HCT116 (cell line): ENCODE data around the gene CDKAL1. TPM values are rescaled to one million over a fixed set of nuclear protein-coding genes. Genes with fewer than 3 reads are reported as not detected.

Experiments
- ATAC-seq: fragments of 200-7000 bp; cut with Tn5 transposase; 2 replicates; pipeline ENCODE4 v1.9.1; 2020; ENCODE audit warnings: mild to moderate bottlenecking, moderate library complexity
- BruUV-seq: library from RNA; stranded (reverse); fragments of 400-500 nt; replicated peaks from 2 replicates; lab custom pipeline; 2021; lab: Mats Ljungman, UMichigan
- CTCF ChIA-PET: fragments of 300-600 bp; sonication (Branson Sonifier 250); formaldehyde crosslinking; loops from one replicate; lab custom pipeline; 2021; ENCODE audit warnings: antibody characterized with exemption; lab: Charles Lee
- POLR2A ChIA-PET: fragments of 300-600, 350-600 bp; sonication (Branson Sonifier 250); formaldehyde crosslinking; loops from one replicate; lab custom pipeline; 2021; ENCODE audit warnings: antibody characterized with exemption; lab: Charles Lee
- RAD21 ChIA-PET, 2 experiments: fragments of 300-600 bp; sonication (Branson Sonifier 250); formaldehyde crosslinking; loops; one replicate each; lab custom pipeline; 2023; ENCODE audit warnings: low total read pairs in 2 of 2; ENCODE audit not compliant: uncharacterized antibody in 2 of 2, unreplicated experiment in 2 of 2, low non-redundant PET in 1 of 2; lab: Charles Lee
- DNase-seq: peaks from one replicate; pipeline ENCODE4 v3.0.0-alpha.2; 2010; ENCODE audit warnings: low read depth, low spot score
- H2AFZ ChIP-seq: fragments of 200-600 bp; shearing (Covaris generic), sonication (generic); 2 replicates; pipeline ENCODE4 v1.6.1; 2017; ENCODE audit warnings: low read depth, mixed run types, mixed read lengths, antibody characterized with exemption, low read length; ENCODE audit not compliant: poor library complexity, severe bottlenecking
- H3K27ac ChIP-seq: 2 replicates; pipeline ENCODE4 v1.5.1; 2012; ENCODE audit warnings: low read depth, low read length
- H3K27me3 ChIP-seq: fragments of 200-600 bp; sonication (generic); 2 replicates; pipeline ENCODE4 v1.6.1; 2016; ENCODE audit warnings: mixed run types, low read length, mixed read lengths; ENCODE audit not compliant: insufficient read depth
- H3K36me3 ChIP-seq, 2 experiments: fragments of 200-500 bp in 1 of 2; fragments of 200-600 bp in 1 of 2; sonication (Bioruptor generic) in 1 of 2; sonication (generic) in 1 of 2; 2 replicates each; pipeline versions ENCODE4 v1.5.1 to v1.6.1; 2014 to 2016; ENCODE audit warnings: low read length in 2 of 2, inconsistent platforms in 1 of 2, mixed read lengths in 1 of 2, mixed run types in 1 of 2; ENCODE audit not compliant: insufficient read depth in 2 of 2, control insufficient read depth in 1 of 2
- H3K4me1 ChIP-seq, 2 experiments: fragments of 200-600 bp in 1 of 2; sonication (generic) in 1 of 2; 2 replicates each; pipeline versions ENCODE4 v1.5.1 to v1.6.1; 2012 to 2017; ENCODE audit warnings: low read length in 2 of 2, inconsistent platforms in 1 of 2, mild to moderate bottlenecking in 1 of 2, mixed read lengths in 1 of 2, mixed run types in 1 of 2, moderate library complexity in 1 of 2; ENCODE audit not compliant: insufficient read depth in 2 of 2, control insufficient read depth in 1 of 2
- H3K4me2 ChIP-seq: fragments of 200-600 bp; sonication (generic); 2 replicates; pipeline ENCODE4 v1.6.1; 2017; ENCODE audit warnings: mixed run types, low read length, mixed read lengths
- H3K4me3 ChIP-seq, 2 experiments: fragments of 200-600 bp in 1 of 2; sonication (generic) in 1 of 2; replicated peaks in 1 of 2; 2 replicates each; pipeline ENCODE4 v1.5.1; 2011 to 2016; ENCODE audit warnings: low read length in 2 of 2, control low read depth in 1 of 2, low read depth in 1 of 2, mild to moderate bottlenecking in 1 of 2, mixed read lengths in 1 of 2, mixed run types in 1 of 2
- H3K79me2 ChIP-seq: fragments of 200-600 bp; sonication (generic); 2 replicates; pipeline ENCODE4 v1.6.1; 2017; ENCODE audit warnings: mild to moderate bottlenecking, mixed run types, low read length, moderate library complexity, mixed read lengths; ENCODE audit not compliant: insufficient read depth
- H3K9ac ChIP-seq: fragments of 200-600 bp; sonication (generic); 2 replicates; pipeline ENCODE4 v1.6.1; 2016; ENCODE audit warnings: low read length, mixed read lengths
- H3K9me2 ChIP-seq: fragments of 200-600 bp; sonication (generic), shearing (Covaris generic); 2 replicates; pipeline ENCODE4 v1.6.1; 2017; ENCODE audit warnings: mixed run types, mild to moderate bottlenecking, moderate library complexity; ENCODE audit not compliant: insufficient read depth
- H3K9me3 ChIP-seq, 2 experiments: fragments of 200-500 bp in 1 of 2; fragments of 200-600 bp in 1 of 2; sonication (Bioruptor generic) in 1 of 2; sonication (generic) in 1 of 2; 2 replicates each; pipeline ENCODE4 v1.6.1; 2014 to 2017; ENCODE audit warnings: low read length in 2 of 2, mixed read lengths in 2 of 2, inconsistent platforms in 1 of 2, low read depth in 1 of 2, mild to moderate bottlenecking in 1 of 2, mixed run types in 1 of 2, moderate library complexity in 1 of 2; ENCODE audit not compliant: control insufficient read depth in 1 of 2, insufficient read depth in 1 of 2
- H4K20me1 ChIP-seq: fragments of 200-600 bp; sonication (generic), shearing (Covaris generic); 2 replicates; pipeline ENCODE4 v1.6.1; 2017; ENCODE audit warnings: mixed run types, mild to moderate bottlenecking, moderate library complexity; ENCODE audit not compliant: insufficient read depth
- EGR1 ChIP-seq: IDR thresholded peaks from 2 replicates; pipeline ENCODE4 v1.6.1; 2012; ENCODE audit warnings: low read depth
- ELF1 ChIP-seq: IDR thresholded peaks from 2 replicates; pipeline ENCODE4 v1.6.1; 2012; ENCODE audit warnings: low read depth, borderline replicate concordance
- EZH2phosphoT487 ChIP-seq: fragments of 200-600 bp; IDR thresholded peaks from 2 replicates; pipeline ENCODE4 v1.6.1; 2018; ENCODE audit warnings: antibody characterized with exemption, borderline replicate concordance
- FOSL1 ChIP-seq: IDR thresholded peaks from 2 replicates; pipeline ENCODE4 v1.6.1; 2012; ENCODE audit warnings: low read depth
- SIN3A ChIP-seq: IDR thresholded peaks from 2 replicates; pipeline ENCODE4 v1.6.1; 2012; ENCODE audit warnings: low read depth
- SP1 ChIP-seq: IDR thresholded peaks from 2 replicates; pipeline ENCODE4 v1.6.1; 2012; ENCODE audit warnings: low read depth
- SRF ChIP-seq: IDR thresholded peaks from 2 replicates; pipeline ENCODE4 v1.6.1; 2012; ENCODE audit warnings: low read depth
- YY1 ChIP-seq: IDR thresholded peaks from 2 replicates; pipeline ENCODE4 v1.6.1; 2011; ENCODE audit warnings: low read length, low read depth, moderate library complexity, mild to moderate bottlenecking; ENCODE audit not compliant: insufficient replicate concordance; ENCODE audit errors: extremely low read depth
- ZFX ChIP-seq: fragments of 450-650 bp; IDR thresholded peaks from 2 replicates; pipeline ENCODE4 v1.6.1; 2017
- ZNF274 ChIP-seq: fragments of 200-500 bp; sonication (Bioruptor generic); IDR thresholded peaks from 2 replicates; pipeline ENCODE4 v1.6.1; 2014; ENCODE audit warnings: mild to moderate bottlenecking, low read depth, low read length, inconsistent platforms
- intact Hi-C: fragments of 100-400 bp; cut with micrococcal nuclease; formaldehyde crosslinking; loops from 2 replicates; pipeline ENCODE4 v1.10.0; 2022
- total RNA-seq: library from RNA; stranded (reverse); gene quantifications from one replicate; pipeline ENCODE4 v1.2.1, GENCODE V29; 2021; ENCODE audit not compliant: unreplicated experiment
- TF ChIP-seq, protein P1 (sequence below), 3 experiments: fragments of 200-600 bp in 1 of 3; sonication (generic) in 1 of 3; IDR thresholded peaks in 2 of 3; conservative IDR thresholded peaks in 1 of 3; 2 replicates each; pipeline ENCODE4 v1.5.1; 2012 to 2017; ENCODE audit warnings: low read depth in 2 of 3, low read length in 2 of 3, antibody characterized with exemption in 1 of 3, borderline replicate concordance in 1 of 3, control low read depth in 1 of 3, mild to moderate bottlenecking in 1 of 3, mixed read lengths in 1 of 3, mixed run types in 1 of 3, moderate library complexity in 1 of 3; ENCODE audit not compliant: insufficient read depth in 1 of 3
- TF ChIP-seq, protein P2 (sequence below): IDR thresholded peaks from 2 replicates; pipeline ENCODE4 v1.6.1; 2012; ENCODE audit warnings: low read depth
- TF ChIP-seq, protein P3 (sequence below): IDR thresholded peaks from 2 replicates; pipeline ENCODE4 v1.6.1; 2012
- TF ChIP-seq, protein P4 (sequence below): IDR thresholded peaks from 2 replicates; pipeline ENCODE4 v1.6.1; 2012

The CDKAL1 gene
- total RNA-seq, 1 experiment from 2014 or later = 14.9 TPM

DNA sequence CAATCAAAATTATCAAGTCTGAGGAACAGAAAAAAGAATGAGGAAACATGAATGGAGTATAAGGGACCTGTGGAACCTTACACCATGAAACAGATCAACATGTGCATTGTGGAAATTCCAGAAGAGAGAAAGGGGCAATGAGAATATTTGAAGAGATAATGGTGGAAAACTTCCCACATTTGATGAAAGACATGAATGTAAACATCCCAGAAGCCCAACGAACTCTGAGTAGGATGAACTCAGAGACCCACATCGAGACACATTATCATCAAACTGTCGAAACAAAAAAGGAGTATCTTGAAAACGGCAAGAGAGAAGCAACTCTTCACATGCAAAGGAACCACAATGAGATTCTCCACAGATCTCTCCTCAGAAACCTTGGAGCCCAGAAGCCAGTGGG lies 371.1 kb downstream of the CDKAL1 start:
- POLR2A ChIA-PET = no interaction called here
- RAD21 ChIA-PET = no interaction called here
- H3K4me2 ChIP-seq = no peak overlapping the region
- H3K4me3 ChIP-seq = no peak overlapping the region
- no peak for ATAC-seq
- CTCF ChIA-PET = no interaction called here
- no peaks in the 10 kb centered on the region for H3K27me3 ChIP-seq
- no peak overlapping the region for H2AFZ ChIP-seq
- H3K9ac ChIP-seq = no peak overlapping the region
- intact Hi-C loops = no loop called here
- no peaks in the 10 kb centered on the region for H3K79me2 ChIP-seq
- no peaks in the 10 kb centered on the region for H4K20me1 ChIP-seq
- no peaks in the 10 kb centered on the region for H3K9me2 ChIP-seq
- DNase-seq = no peak
- no peaks in the 10 kb centered on the region for H3K4me1 ChIP-seq
- TF ChIP-seq FOSL1 (no peak), SP1 (no peak)
- TF ChIP-seq, all 23 proteins: peak for 0
- Histone ChIP-seq H3K27ac (no peak overlapping the region), H3K36me3 (no peaks in the 10 kb centered on the region), H3K9me3 (no peaks in the 10 kb centered on the region)
- BruUV-seq = no TSS peak

DNA sequence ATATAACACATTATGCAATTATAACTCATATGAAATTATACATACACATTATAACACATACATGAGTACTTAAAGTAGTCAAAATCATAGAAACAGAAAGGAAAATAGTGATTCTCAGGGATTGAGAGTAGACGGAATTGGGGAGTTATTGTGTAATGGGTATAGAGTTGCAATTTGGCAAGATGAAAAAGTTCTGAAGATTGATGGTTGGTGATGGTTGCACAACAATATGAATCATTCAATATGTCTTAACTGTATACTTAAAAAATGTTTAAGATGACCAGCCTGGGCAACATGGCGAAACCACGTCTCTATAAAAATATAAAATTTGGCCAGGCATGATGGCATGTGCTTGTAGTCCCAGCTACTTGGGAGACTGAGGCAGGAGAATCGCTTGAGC lies 372.7 kb downstream of the CDKAL1 start:
- Histone ChIP-seq H3K9me3 (no peaks in the 10 kb centered on the region), H3K4me1 (no peaks in the 10 kb centered on the region), H3K4me3 (no peak overlapping the region), H3K36me3 (no peaks in the 10 kb centered on the region), H3K9ac (no peak overlapping the region), H4K20me1 (no peaks in the 10 kb centered on the region), H3K27me3 (no peaks in the 10 kb centered on the region), H3K9me2 (no peaks in the 10 kb centered on the region), H2AFZ (no peak overlapping the region), H3K4me2 (no peak overlapping the region), H3K79me2 (no peaks in the 10 kb centered on the region), H3K27ac (no peak overlapping the region)
- BruUV-seq = no TSS peak
- ChIA-PET CTCF (no interaction called here), POLR2A (no interaction called here), RAD21 (no interaction called here)
- intact Hi-C loops = no loop called here
- ATAC-seq (no peak), DNase-seq (no peak)
- TF ChIP-seq SIN3A (no peak), FOSL1 (no peak), EZH2phosphoT487 (no peak), ELF1 (no peak), SP1 (no peak), ZNF274 (no peak), SRF (no peak), YY1 (no peak), ZFX (no peak), EGR1 (no peak)
- TF ChIP-seq, protein P1, sequence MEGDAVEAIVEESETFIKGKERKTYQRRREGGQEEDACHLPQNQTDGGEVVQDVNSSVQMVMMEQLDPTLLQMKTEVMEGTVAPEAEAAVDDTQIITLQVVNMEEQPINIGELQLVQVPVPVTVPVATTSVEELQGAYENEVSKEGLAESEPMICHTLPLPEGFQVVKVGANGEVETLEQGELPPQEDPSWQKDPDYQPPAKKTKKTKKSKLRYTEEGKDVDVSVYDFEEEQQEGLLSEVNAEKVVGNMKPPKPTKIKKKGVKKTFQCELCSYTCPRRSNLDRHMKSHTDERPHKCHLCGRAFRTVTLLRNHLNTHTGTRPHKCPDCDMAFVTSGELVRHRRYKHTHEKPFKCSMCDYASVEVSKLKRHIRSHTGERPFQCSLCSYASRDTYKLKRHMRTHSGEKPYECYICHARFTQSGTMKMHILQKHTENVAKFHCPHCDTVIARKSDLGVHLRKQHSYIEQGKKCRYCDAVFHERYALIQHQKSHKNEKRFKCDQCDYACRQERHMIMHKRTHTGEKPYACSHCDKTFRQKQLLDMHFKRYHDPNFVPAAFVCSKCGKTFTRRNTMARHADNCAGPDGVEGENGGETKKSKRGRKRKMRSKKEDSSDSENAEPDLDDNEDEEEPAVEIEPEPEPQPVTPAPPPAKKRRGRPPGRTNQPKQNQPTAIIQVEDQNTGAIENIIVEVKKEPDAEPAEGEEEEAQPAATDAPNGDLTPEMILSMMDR (IDR thresholded peaks at IDR 0.05 in 2 of 3, conservative IDR thresholded peaks at IDR 0.05 in 1 of 3; ENCODE audit: borderline replicate concordance in 1 of 3, insufficient read depth in 1 of 3, low read depth in 2 of 3, low read length in 2 of 3) = no peak
- TF ChIP-seq, protein P2, sequence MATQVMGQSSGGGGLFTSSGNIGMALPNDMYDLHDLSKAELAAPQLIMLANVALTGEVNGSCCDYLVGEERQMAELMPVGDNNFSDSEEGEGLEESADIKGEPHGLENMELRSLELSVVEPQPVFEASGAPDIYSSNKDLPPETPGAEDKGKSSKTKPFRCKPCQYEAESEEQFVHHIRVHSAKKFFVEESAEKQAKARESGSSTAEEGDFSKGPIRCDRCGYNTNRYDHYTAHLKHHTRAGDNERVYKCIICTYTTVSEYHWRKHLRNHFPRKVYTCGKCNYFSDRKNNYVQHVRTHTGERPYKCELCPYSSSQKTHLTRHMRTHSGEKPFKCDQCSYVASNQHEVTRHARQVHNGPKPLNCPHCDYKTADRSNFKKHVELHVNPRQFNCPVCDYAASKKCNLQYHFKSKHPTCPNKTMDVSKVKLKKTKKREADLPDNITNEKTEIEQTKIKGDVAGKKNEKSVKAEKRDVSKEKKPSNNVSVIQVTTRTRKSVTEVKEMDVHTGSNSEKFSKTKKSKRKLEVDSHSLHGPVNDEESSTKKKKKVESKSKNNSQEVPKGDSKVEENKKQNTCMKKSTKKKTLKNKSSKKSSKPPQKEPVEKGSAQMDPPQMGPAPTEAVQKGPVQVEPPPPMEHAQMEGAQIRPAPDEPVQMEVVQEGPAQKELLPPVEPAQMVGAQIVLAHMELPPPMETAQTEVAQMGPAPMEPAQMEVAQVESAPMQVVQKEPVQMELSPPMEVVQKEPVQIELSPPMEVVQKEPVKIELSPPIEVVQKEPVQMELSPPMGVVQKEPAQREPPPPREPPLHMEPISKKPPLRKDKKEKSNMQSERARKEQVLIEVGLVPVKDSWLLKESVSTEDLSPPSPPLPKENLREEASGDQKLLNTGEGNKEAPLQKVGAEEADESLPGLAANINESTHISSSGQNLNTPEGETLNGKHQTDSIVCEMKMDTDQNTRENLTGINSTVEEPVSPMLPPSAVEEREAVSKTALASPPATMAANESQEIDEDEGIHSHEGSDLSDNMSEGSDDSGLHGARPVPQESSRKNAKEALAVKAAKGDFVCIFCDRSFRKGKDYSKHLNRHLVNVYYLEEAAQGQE = no peak
- TF ChIP-seq, protein P3, sequence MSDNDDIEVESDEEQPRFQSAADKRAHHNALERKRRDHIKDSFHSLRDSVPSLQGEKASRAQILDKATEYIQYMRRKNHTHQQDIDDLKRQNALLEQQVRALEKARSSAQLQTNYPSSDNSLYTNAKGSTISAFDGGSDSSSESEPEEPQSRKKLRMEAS = no peak
- TF ChIP-seq, protein P4, sequence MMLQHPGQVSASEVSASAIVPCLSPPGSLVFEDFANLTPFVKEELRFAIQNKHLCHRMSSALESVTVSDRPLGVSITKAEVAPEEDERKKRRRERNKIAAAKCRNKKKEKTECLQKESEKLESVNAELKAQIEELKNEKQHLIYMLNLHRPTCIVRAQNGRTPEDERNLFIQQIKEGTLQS = no peak
